Peyer's patch (tissue), 4 donors: ENCODE measurements around the gene PYDC1.

Experiments
- CTCF ChIP-seq, 6 experiments: fragments of 450-650 bp in 4 of 6; fragments of 200-600 bp in 2 of 6; sonication (generic) in 1 of 6; IDR thresholded peaks; one replicate each; pipeline ENCODE4 v1.5.1; 2017 to 2019; ENCODE audit warnings: antibody characterized with exemption in 6 of 6, mild to moderate bottlenecking in 3 of 6, moderate library complexity in 1 of 6
- POLR2A ChIP-seq, 2 donors: fragments of 450-650 bp; IDR thresholded peaks; one replicate each; pipeline ENCODE4 v1.5.1; 2017; ENCODE audit warnings: antibody characterized with exemption in 2 of 2, mild to moderate bottlenecking in 2 of 2, moderate library complexity in 2 of 2

- TF ChIP-seq CTCF (IDR thresholded peaks at IDR 0.05) (no peak), POLR2A (IDR thresholded peaks at IDR 0.05) (no peak)
Observed at GRCh38 chr16:31168848-31169247, 48.1 kb downstream of the PYDC1 start.
